H9 (cell line): Measurements from ENCODE around the gene PLOD1. TPM values are rescaled to one million over a fixed set of nuclear protein-coding genes. Genes with fewer than 3 reads are reported as not detected.

Experiments used
- DNase-seq: peaks from one replicate; pipeline ENCODE4 v3.0.0-alpha.2; 2017
- H2AFZ ChIP-seq: one replicate; pipeline ENCODE4 v1.6.1; 2013; ENCODE audit warnings: mild to moderate bottlenecking, low read length, control low read depth, moderate library complexity
- H2AK5ac ChIP-seq: 2 replicates; pipeline ENCODE4 v1.6.1; 2013; ENCODE audit warnings: low read length, control low read depth, mixed read lengths; ENCODE audit not compliant: insufficient read length
- H2BK120ac ChIP-seq: one replicate; pipeline ENCODE4 v1.6.1; 2013; ENCODE audit warnings: low read depth, mild to moderate bottlenecking, low read length, control low read depth, inconsistent platforms; ENCODE audit not compliant: poor library complexity, severe bottlenecking
- H2BK12ac ChIP-seq: 2 replicates; pipeline ENCODE4 v1.6.1; 2013; ENCODE audit warnings: low read length, control low read depth, mixed read lengths, low read depth; ENCODE audit not compliant: insufficient read length
- H2BK15ac ChIP-seq: 2 replicates; pipeline ENCODE4 v1.6.1; 2013; ENCODE audit warnings: low read depth, low read length, control low read depth
- H2BK20ac ChIP-seq: one replicate; pipeline ENCODE4 v1.6.1; 2013; ENCODE audit warnings: low read depth, mild to moderate bottlenecking, low read length, control low read depth, inconsistent platforms; ENCODE audit not compliant: poor library complexity, severe bottlenecking
- H2BK5ac ChIP-seq: 2 replicates; pipeline ENCODE4 v1.6.1; 2013; ENCODE audit warnings: low read length, control low read depth, mixed read lengths; ENCODE audit not compliant: insufficient read length
- H3K14ac ChIP-seq: 2 replicates; pipeline ENCODE4 v1.6.1; 2013; ENCODE audit warnings: low read length, control low read depth; ENCODE audit not compliant: insufficient read depth
- H3K18ac ChIP-seq: 2 replicates; pipeline ENCODE4 v1.6.1; 2013; ENCODE audit warnings: low read depth, mild to moderate bottlenecking, mixed read lengths, low read length, control low read depth; ENCODE audit not compliant: insufficient read length
- H3K23ac ChIP-seq: 2 replicates; pipeline ENCODE4 v1.6.1; 2013; ENCODE audit warnings: low read length, control low read depth, mixed read lengths, low read depth; ENCODE audit not compliant: insufficient read length
- H3K23me2 ChIP-seq: 2 replicates; pipeline ENCODE4 v1.6.1; 2013; ENCODE audit warnings: low read depth, mild to moderate bottlenecking, mixed read lengths, low read length, control low read depth; ENCODE audit not compliant: insufficient read length, poor library complexity, severe bottlenecking
- H3K27ac ChIP-seq: 2 replicates; pipeline ENCODE4 v1.5.1; 2013; ENCODE audit warnings: low read length, control low read depth, mixed read lengths, low read depth; ENCODE audit not compliant: insufficient read length
- H3K27me3 ChIP-seq: 2 replicates; pipeline ENCODE4 v1.6.1; 2013; ENCODE audit warnings: low read length, control low read depth, inconsistent platforms; ENCODE audit not compliant: insufficient read depth
- H3K4ac ChIP-seq: 2 replicates; pipeline ENCODE4 v1.6.1; 2013; ENCODE audit warnings: low read depth, mild to moderate bottlenecking, control low read depth, inconsistent platforms, low read length, moderate library complexity
- H3K4me1 ChIP-seq: 2 replicates; pipeline ENCODE4 v1.6.1; 2013; ENCODE audit warnings: low read length, control low read depth, inconsistent platforms; ENCODE audit not compliant: insufficient read depth
- H3K4me2 ChIP-seq: 2 replicates; pipeline ENCODE4 v1.6.1; 2013; ENCODE audit warnings: low read length, control low read depth, mixed read lengths; ENCODE audit not compliant: insufficient read length, insufficient read depth
- H3K56ac ChIP-seq: 2 replicates; pipeline ENCODE4 v1.6.1; 2013; ENCODE audit warnings: low read depth, mild to moderate bottlenecking, mixed read lengths, low read length, control low read depth; ENCODE audit not compliant: insufficient read length
- H3K79me1 ChIP-seq: 2 replicates; pipeline ENCODE4 v1.6.1; 2013; ENCODE audit warnings: low read depth, mild to moderate bottlenecking, moderate library complexity, low read length, control low read depth, inconsistent platforms; ENCODE audit not compliant: insufficient read depth, poor library complexity, severe bottlenecking
- H3K79me2 ChIP-seq: 2 replicates; pipeline ENCODE4 v1.6.1; 2013; ENCODE audit warnings: low read length, control low read depth, inconsistent platforms; ENCODE audit not compliant: insufficient read depth
- H3K9ac ChIP-seq: 2 replicates; pipeline ENCODE4 v1.6.1; 2013; ENCODE audit warnings: low read length, control low read depth, mixed read lengths; ENCODE audit not compliant: insufficient read length; ENCODE audit errors: extremely low read depth
- H3K9me3 ChIP-seq: one replicate; pipeline ENCODE4 v1.6.1; 2013; ENCODE audit warnings: low read depth, low read length, inconsistent platforms; ENCODE audit not compliant: control insufficient read depth
- H3T11ph ChIP-seq: one replicate; pipeline ENCODE4 v1.6.1; 2013; ENCODE audit warnings: mild to moderate bottlenecking, low read length, control low read depth, inconsistent platforms
- H4K20me1 ChIP-seq: one replicate; pipeline ENCODE4 v1.6.1; 2013; ENCODE audit not compliant: control insufficient read depth, insufficient read length, insufficient read depth
- H4K5ac ChIP-seq: 2 replicates; pipeline ENCODE4 v1.6.1; 2013; ENCODE audit warnings: low read depth, mild to moderate bottlenecking, mixed read lengths, low read length, control low read depth; ENCODE audit not compliant: insufficient read length
- H4K8ac ChIP-seq: replicated peaks from 2 replicates; pipeline ENCODE4 v1.6.1; 2013; ENCODE audit warnings: low read length, control low read depth, mixed read lengths, low read depth; ENCODE audit not compliant: insufficient read length
- H4K91ac ChIP-seq: 2 replicates; pipeline ENCODE4 v1.6.1; 2013; ENCODE audit warnings: low read depth, mild to moderate bottlenecking, moderate library complexity, mixed read lengths, low read length, control low read depth; ENCODE audit not compliant: insufficient read length
- H3K27ac Mint-ChIP-seq, 3 experiments: 2 replicates in 2 of 3; 3 replicates in 1 of 3; pipeline ENCODE4 v1.8.0; 2020 to 2021; ENCODE audit warnings: mixed read lengths in 3 of 3, mild to moderate bottlenecking in 1 of 3, moderate library complexity in 1 of 3
- H3K27me3 Mint-ChIP-seq: 2 replicates; pipeline ENCODE4 v1.8.0; 2021; ENCODE audit warnings: low read depth, mild to moderate bottlenecking, moderate library complexity, mixed read lengths
- H3K36me3 Mint-ChIP-seq, 3 experiments: 2 replicates in 2 of 3; 3 replicates in 1 of 3; pipeline ENCODE4 v1.8.0; 2020 to 2021; ENCODE audit warnings: low read depth in 3 of 3, mixed read lengths in 3 of 3; ENCODE audit not compliant: insufficient read depth in 1 of 3
- H3K4me1 Mint-ChIP-seq, 2 experiments: 2 replicates each; pipeline ENCODE4 v1.8.0; 2020; ENCODE audit warnings: mixed read lengths in 2 of 2
- H3K4me3 Mint-ChIP-seq, 2 experiments: 2 replicates in 1 of 2; 3 replicates in 1 of 2; pipeline ENCODE4 v1.8.0; 2020 to 2021; ENCODE audit warnings: mild to moderate bottlenecking in 2 of 2, mixed read lengths in 2 of 2, moderate library complexity in 1 of 2
- H3K9me3 Mint-ChIP-seq, 2 experiments: 2 replicates in 1 of 2; 3 replicates in 1 of 2; pipeline ENCODE4 v1.8.0; 2020; ENCODE audit warnings: mild to moderate bottlenecking in 2 of 2, mixed read lengths in 2 of 2, moderate library complexity in 1 of 2
- WGBS: extraction: QIAGEN DNeasy Blood & Tissue Kit; methylation state at CpG from one replicate; pipeline ENCODE4 v1.1.7; 2013; ENCODE audit warnings: missing lambda C conversion rate, low lambda C conversion rate, mixed read lengths; ENCODE audit not compliant: insufficient read length; ENCODE audit errors: extremely low coverage; 5-methylcytosine and 5-hydroxymethylcytosine counted together
- total RNA-seq: library from RNA; stranded (reverse); gene quantifications from 2 replicates; pipeline ENCODE4 v1.2.1, GENCODE V29; 2021
- TF ChIP-seq, protein P1 (sequence below): fragments of 200-600 bp; sonication (generic); conservative IDR thresholded peaks from 3 replicates; pipeline ENCODE4 v1.8.0; 2021; ENCODE audit warnings: antibody characterized with exemption, mild to moderate bottlenecking

The PLOD1 gene
- total RNA-seq, 1 experiment from 2014 or later: 57.0 TPM

DNA sequence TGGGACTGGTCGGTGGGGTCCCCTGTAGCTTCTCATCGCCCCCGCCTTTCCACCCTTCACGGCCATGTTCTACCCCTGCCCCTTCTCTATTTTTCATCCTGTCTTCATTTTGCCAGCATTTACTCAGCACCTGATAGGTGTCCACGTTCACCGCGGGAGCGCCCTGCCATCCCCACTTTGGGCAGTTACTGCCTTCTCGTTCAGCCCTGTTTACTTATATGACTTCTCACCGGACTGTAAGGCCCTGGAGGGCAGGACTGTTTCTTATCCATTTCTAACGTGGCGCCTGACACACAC lies 46.1 kb downstream of the PLOD1 start:
- Histone ChIP-seq H2BK12ac (no peak overlapping the region), H3K18ac (peak overlapping the region; percentile 9), H3K4ac (no peak overlapping the region), H3T11ph (no peak overlapping the region), H3K27ac (no peak overlapping the region), H3K27me3 (no peaks in the 10 kb centered on the region), H2AFZ (no peak overlapping the region), H2BK15ac (no peak overlapping the region), H3K23ac (no peak overlapping the region), H3K79me1 (no peaks in the 10 kb centered on the region), H2BK5ac (no peak overlapping the region), H4K20me1 (no peaks in the 10 kb centered on the region), H4K5ac (no peak overlapping the region), H3K56ac (no peak overlapping the region), H4K8ac (no peak overlapping the region), H2BK120ac (no peak overlapping the region), H4K91ac (no peak overlapping the region), H3K14ac (0 out of 2 replicates have a peak overlapping the region, but pooled peaks have one; percentile 16), H3K4me1 (no peaks in the 10 kb centered on the region; the same call in 1 of the 2 replicates), H3K79me2 (peaks cover 2% of the 10 kb centered on the region; the same call in 1 of the 2 replicates), H3K9me3 (no peaks in the 10 kb centered on the region), H3K23me2 (peaks cover 9% of the 10 kb centered on the region), H2AK5ac (no peak overlapping the region), H3K4me2 (peak overlapping the region; percentile 99), H2BK20ac (no peak overlapping the region), H3K9ac (peak overlapping the region; percentile 76)
- Mint-ChIP-seq H3K4me3 (peak overlapping the region; percentile 96 to 98), H3K4me1 (peaks cover 14 to 20% of the 10 kb centered on the region in 2 experiments), H3K27ac (peak overlapping the region; percentile 97 to 99 (median 99)), H3K36me3 (peaks cover 17 to 44% (median 35%) of the 10 kb centered on the region in 3 experiments; a peak in 6 of 7 replicates), H3K27me3 (no peaks in the 10 kb centered on the region; the same call in 1 of the 2 replicates), H3K9me3 (no peaks in the 10 kb centered on the region)
- TF ChIP-seq, protein P1, sequence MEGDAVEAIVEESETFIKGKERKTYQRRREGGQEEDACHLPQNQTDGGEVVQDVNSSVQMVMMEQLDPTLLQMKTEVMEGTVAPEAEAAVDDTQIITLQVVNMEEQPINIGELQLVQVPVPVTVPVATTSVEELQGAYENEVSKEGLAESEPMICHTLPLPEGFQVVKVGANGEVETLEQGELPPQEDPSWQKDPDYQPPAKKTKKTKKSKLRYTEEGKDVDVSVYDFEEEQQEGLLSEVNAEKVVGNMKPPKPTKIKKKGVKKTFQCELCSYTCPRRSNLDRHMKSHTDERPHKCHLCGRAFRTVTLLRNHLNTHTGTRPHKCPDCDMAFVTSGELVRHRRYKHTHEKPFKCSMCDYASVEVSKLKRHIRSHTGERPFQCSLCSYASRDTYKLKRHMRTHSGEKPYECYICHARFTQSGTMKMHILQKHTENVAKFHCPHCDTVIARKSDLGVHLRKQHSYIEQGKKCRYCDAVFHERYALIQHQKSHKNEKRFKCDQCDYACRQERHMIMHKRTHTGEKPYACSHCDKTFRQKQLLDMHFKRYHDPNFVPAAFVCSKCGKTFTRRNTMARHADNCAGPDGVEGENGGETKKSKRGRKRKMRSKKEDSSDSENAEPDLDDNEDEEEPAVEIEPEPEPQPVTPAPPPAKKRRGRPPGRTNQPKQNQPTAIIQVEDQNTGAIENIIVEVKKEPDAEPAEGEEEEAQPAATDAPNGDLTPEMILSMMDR: no peak
- DNase-seq: no peak
- no CpG with 5 or more reads among the region's 12 CpGs for WGBS
